Measurements from ENCODE around the gene PLK4. TPM values are rescaled to one million over a fixed set of nuclear protein-coding genes. Genes with fewer than 3 reads are reported as not detected.

The PLK4 gene
- total RNA-seq, 1 donor from 2014 or later: 3.1 TPM

GRCh38 chr4:127856813-127857447, 23.8 kb upstream of the PLK4 start:
- H3K4me1 Mint-ChIP-seq (ENCODE audit: low read depth): peaks cover 12% of the 10 kb centered on the region
- H3K9me3 Mint-ChIP-seq (ENCODE audit: low read depth): peaks cover 44% of the 10 kb centered on the region
- H3K27me3 Mint-ChIP-seq (ENCODE audit: low read depth): no peaks in the 10 kb centered on the region
- no peak overlapping the region for H3K4me3 Mint-ChIP-seq (ENCODE audit: unreplicated experiment)
- peaks cover 12% of the 10 kb centered on the region for H3K36me3 Mint-ChIP-seq (ENCODE audit: low read depth)
- TF ChIP-seq CTCF (IDR thresholded peaks at IDR 0.05): no peak
- DNase-seq (ENCODE audit: low spot score): no peak
- H3K27ac Mint-ChIP-seq (ENCODE audit: unreplicated experiment): peak overlapping the region; percentile 61

- Mint-ChIP-seq H3K4me3 (ENCODE audit: unreplicated experiment) (no peak overlapping the region), H3K27me3 (ENCODE audit: low read depth) (no peaks in the 10 kb centered on the region), H3K4me1 (ENCODE audit: low read depth) (peaks cover 12% of the 10 kb centered on the region), H3K27ac (ENCODE audit: unreplicated experiment) (no peak overlapping the region), H3K36me3 (ENCODE audit: low read depth) (peaks cover 14% of the 10 kb centered on the region), H3K9me3 (ENCODE audit: low read depth) (peaks cover 42% of the 10 kb centered on the region)
- DNase-seq (ENCODE audit: low spot score): no peak
- no peak for TF ChIP-seq CTCF (IDR thresholded peaks at IDR 0.05)
These were observed 23.1 kb upstream of the PLK4 start for GRCh38 chr4:127857641-127858040.

GRCh38 chr4:127868196-127868595, 12.5 kb upstream of the PLK4 start:
- Mint-ChIP-seq H3K27ac (ENCODE audit: unreplicated experiment) (no peak overlapping the region), H3K4me1 (ENCODE audit: low read depth) (peaks cover 23% of the 10 kb centered on the region), H3K4me3 (ENCODE audit: unreplicated experiment) (no peak overlapping the region), H3K36me3 (ENCODE audit: low read depth) (no peaks in the 10 kb centered on the region), H3K27me3 (ENCODE audit: low read depth) (no peaks in the 10 kb centered on the region), H3K9me3 (ENCODE audit: low read depth) (peaks cover 6% of the 10 kb centered on the region)
- TF ChIP-seq CTCF (IDR thresholded peaks at IDR 0.05): no peak
- DNase-seq (ENCODE audit: low spot score): no peak

GRCh38 chr4:127870281-127870680, 10.4 kb upstream of the PLK4 start:
- Mint-ChIP-seq H3K4me3 (ENCODE audit: unreplicated experiment) (peak overlapping the region; percentile 39), H3K4me1 (ENCODE audit: low read depth) (peaks cover 23% of the 10 kb centered on the region)
- no peak for TF ChIP-seq CTCF (IDR thresholded peaks at IDR 0.05)

GRCh38 chr4:127870688-127871087, 10.0 kb upstream of the PLK4 start:
- Mint-ChIP-seq H3K4me1 (ENCODE audit: low read depth) (peaks cover 23% of the 10 kb centered on the region), H3K9me3 (ENCODE audit: low read depth) (peaks cover 4% of the 10 kb centered on the region), H3K4me3 (ENCODE audit: unreplicated experiment) (peak overlapping the region; percentile 39), H3K36me3 (ENCODE audit: low read depth) (no peaks in the 10 kb centered on the region), H3K27ac (ENCODE audit: unreplicated experiment) (peak overlapping the region; percentile 76), H3K27me3 (ENCODE audit: low read depth) (no peaks in the 10 kb centered on the region)
- TF ChIP-seq CTCF (IDR thresholded peaks at IDR 0.05): no peak
- DNase-seq (ENCODE audit: low spot score): no peak

More at GRCh38 chr4:127870281-127870680, 10.4 kb upstream of the PLK4 start:
- H3K27me3 Mint-ChIP-seq (ENCODE audit: low read depth): no peaks in the 10 kb centered on the region
- H3K36me3 Mint-ChIP-seq (ENCODE audit: low read depth): no peaks in the 10 kb centered on the region
- H3K27ac Mint-ChIP-seq (ENCODE audit: unreplicated experiment): peak overlapping the region; percentile 76
- H3K9me3 Mint-ChIP-seq (ENCODE audit: low read depth): peaks cover 4% of the 10 kb centered on the region
- no peak for DNase-seq (ENCODE audit: low spot score)
